Uterus (tissue), 2 donors: Measurements from ENCODE around the gene LRRC59.

Source experiments
- CTCF ChIP-seq, 4 experiments: fragments of 200-600 bp in 2 of 4; fragments of 450-650 bp in 2 of 4; sonication (generic) in 2 of 4; IDR thresholded peaks; one replicate each; pipeline ENCODE4 v1.5.1; 2016 to 2019; ENCODE audit warnings: antibody characterized with exemption in 4 of 4, mild to moderate bottlenecking in 2 of 4, moderate library complexity in 1 of 4
- POLR2A ChIP-seq, 2 donors: fragments of 450-650 bp; IDR thresholded peaks; one replicate each; pipeline ENCODE4 v1.6.1; 2016; ENCODE audit warnings: antibody characterized with exemption in 2 of 2, mild to moderate bottlenecking in 1 of 2, moderate library complexity in 1 of 2

GRCh38 chr17:50352693-50353599 is 44.4 kb downstream of the LRRC59 start:
- TF ChIP-seq POLR2A (IDR thresholded peaks at IDR 0.05), result no peak
- no peak for TF ChIP-seq CTCF (IDR thresholded peaks at IDR 0.05)
